Suprapubic skin (tissue), 4 donors: ENCODE results near the gene C2CD4B. TPM values are rescaled to one million over a fixed set of nuclear protein-coding genes. Genes with fewer than 3 reads are reported as not detected.

ENCODE experiments used
- DNase-seq, 2 donors: peaks; one replicate each; pipeline ENCODE4 v3.0.0-alpha.2; 2019; ENCODE audit warnings: low spot score in 2 of 2
- H3K27ac ChIP-seq: fragments of 200-600 bp; sonication (generic); one replicate; pipeline ENCODE4 v1.5.1; 2019
- H3K27me3 ChIP-seq: fragments of 200-600 bp; sonication (generic); one replicate; pipeline ENCODE4 v1.5.1; 2019
- H3K36me3 ChIP-seq: fragments of 200-600 bp; sonication (generic); one replicate; pipeline ENCODE4 v1.5.1; 2019
- H3K4me1 ChIP-seq: fragments of 200-600 bp; sonication (generic); one replicate; pipeline ENCODE4 v1.5.1; 2019
- H3K4me3 ChIP-seq: fragments of 200-600 bp; sonication (generic); one replicate; pipeline ENCODE4 v1.5.1; 2019; ENCODE audit warnings: mild to moderate bottlenecking
- H3K9me3 ChIP-seq: fragments of 200-600 bp; sonication (generic); one replicate; pipeline ENCODE4 v1.5.1; 2019
- CTCF ChIP-seq, 2 donors: fragments of 200-600 bp in 1 of 2; fragments of 450-650 bp in 1 of 2; sonication (generic) in 1 of 2; IDR thresholded peaks; one replicate each; pipeline ENCODE4 v1.5.1; 2016 to 2019; ENCODE audit warnings: antibody characterized with exemption in 2 of 2, mild to moderate bottlenecking in 1 of 2, moderate library complexity in 1 of 2
- EP300 ChIP-seq: sonication (generic); formaldehyde crosslinking; IDR thresholded peaks from one replicate; pipeline ENCODE4 v1.6.1; 2017; ENCODE audit warnings: antibody characterized with exemption
- POLR2A ChIP-seq, 2 donors: fragments of 450-650 bp; IDR thresholded peaks; one replicate each; pipeline ENCODE4 v1.6.1; 2017; ENCODE audit warnings: antibody characterized with exemption in 2 of 2, mild to moderate bottlenecking in 2 of 2, moderate library complexity in 2 of 2
- POLR2AphosphoS5 ChIP-seq, 3 donors: sonication (generic); formaldehyde crosslinking; IDR thresholded peaks; one replicate each; pipeline ENCODE4 v1.6.1; 2017; ENCODE audit warnings: antibody characterized with exemption in 3 of 3
- WGBS: methylation state at CpG from one replicate; pipeline ENCODE4 v1.1.5; 2018; 5-methylcytosine and 5-hydroxymethylcytosine counted together
- total RNA-seq, 4 donors: library from RNA; depleted of rRNA; stranded (reverse); fragments of >200 nt; gene quantifications; one replicate each; pipeline ENCODE4 v1.1.0, GENCODE V29; 2016

Gene C2CD4B
- total RNA-seq, 4 donors from 2014 or later = 0.64 to 5.7 (median 3.3) TPM

GRCh38 chr15:62187910-62188309, 22.8 kb upstream of the C2CD4B start:
- no peaks in the 10 kb centered on the region for H3K9me3 ChIP-seq
- H3K36me3 ChIP-seq = no peaks in the 10 kb centered on the region
- peaks cover 4% of the 10 kb centered on the region for H3K4me1 ChIP-seq
- no peak for DNase-seq
- WGBS = 40% methylated on average over 1 of the region's 1 CpG
- H3K27ac ChIP-seq = no peak overlapping the region
- H3K4me3 ChIP-seq = no peak overlapping the region
- H3K27me3 ChIP-seq = peaks cover 8% of the 10 kb centered on the region
- TF ChIP-seq CTCF (IDR thresholded peaks at IDR 0.05) (no peak), POLR2AphosphoS5 (IDR thresholded peaks at IDR 0.05) (no peak), EP300 (no peak), POLR2A (IDR thresholded peaks at IDR 0.05) (no peak)

GRCh38 chr15:62187425-62187824, 22.3 kb upstream of the C2CD4B start:
- 63% methylated on average over 5 of the region's 5 CpGs for WGBS

GRCh38 chr15:62186578-62186977, 21.5 kb upstream of the C2CD4B start:
- Histone ChIP-seq H3K36me3 (no peaks in the 10 kb centered on the region), H3K4me3 (no peak overlapping the region), H3K9me3 (no peaks in the 10 kb centered on the region), H3K27me3 (peaks cover 7% of the 10 kb centered on the region), H3K27ac (no peak overlapping the region), H3K4me1 (peaks cover 4% of the 10 kb centered on the region)
- TF ChIP-seq CTCF (IDR thresholded peaks at IDR 0.05) (no peak), POLR2AphosphoS5 (IDR thresholded peaks at IDR 0.05) (no peak), POLR2A (IDR thresholded peaks at IDR 0.05) (no peak), EP300 (no peak)
- WGBS = over 99% methylated on average over 17 of the region's 27 CpGs
- DNase-seq = no peak

More at GRCh38 chr15:62187425-62187824, 22.3 kb upstream of the C2CD4B start:
- Histone ChIP-seq H3K4me3 (no peak overlapping the region), H3K36me3 (no peaks in the 10 kb centered on the region), H3K9me3 (no peaks in the 10 kb centered on the region), H3K27me3 (peaks cover 7% of the 10 kb centered on the region), H3K4me1 (peaks cover 4% of the 10 kb centered on the region), H3K27ac (no peak overlapping the region)
- TF ChIP-seq POLR2A (IDR thresholded peaks at IDR 0.05) = no peak
- TF ChIP-seq CTCF (IDR thresholded peaks at IDR 0.05) = no peak
- TF ChIP-seq POLR2AphosphoS5 (IDR thresholded peaks at IDR 0.05) = no peak
- TF ChIP-seq EP300 = no peak
- DNase-seq = no peak

DNA sequence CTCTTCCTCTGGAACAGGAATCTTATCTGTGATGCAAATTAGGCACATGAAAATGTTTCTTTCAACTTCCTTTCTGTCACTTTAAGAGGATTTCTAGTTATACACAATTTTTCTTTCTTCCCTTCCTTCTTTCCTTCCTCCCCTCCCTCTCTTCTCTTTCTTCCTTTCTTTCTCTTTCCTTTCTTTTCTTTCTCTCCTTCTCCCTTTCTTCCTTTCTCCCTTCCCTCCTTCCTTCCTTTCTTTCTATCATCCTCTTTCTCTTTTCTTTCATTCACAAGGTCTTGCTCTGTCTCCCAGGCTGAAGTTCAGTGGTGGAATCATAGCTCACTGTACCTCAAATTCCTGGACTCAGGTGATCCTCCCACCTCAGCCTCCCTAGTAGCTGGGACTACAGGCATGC, 18.0 kb upstream of the C2CD4B start:
- no peaks in the 10 kb centered on the region for H3K27me3 ChIP-seq
- TF ChIP-seq POLR2A (IDR thresholded peaks at IDR 0.05) (no peak), EP300 (no peak), CTCF (IDR thresholded peaks at IDR 0.05) (no peak)

DNA sequence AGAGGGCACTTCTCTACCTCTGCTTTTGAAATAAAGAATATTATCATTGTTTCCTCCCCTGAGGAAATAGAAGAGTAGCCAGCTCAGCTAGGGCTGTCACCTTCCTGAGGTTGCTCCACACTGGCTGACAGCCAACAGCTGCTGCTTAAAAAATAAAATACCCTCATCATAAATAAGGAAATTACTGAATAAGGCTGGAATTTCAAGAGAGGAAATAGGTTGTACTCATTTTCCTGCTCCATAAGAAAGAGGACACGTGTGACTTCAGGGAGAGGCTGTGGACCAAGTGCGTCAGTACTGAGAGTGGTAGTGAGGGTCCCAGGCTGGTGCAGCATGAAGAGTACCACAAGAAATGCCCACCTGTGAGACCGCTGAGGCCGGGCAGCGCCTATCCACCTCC, 8.1 kb upstream of the C2CD4B start:
- DNase-seq = no peak
- Histone ChIP-seq H3K9me3 (no peaks in the 10 kb centered on the region), H3K4me3 (no peak overlapping the region), H3K27me3 (peaks cover 10% of the 10 kb centered on the region), H3K4me1 (no peaks in the 10 kb centered on the region), H3K27ac (no peak overlapping the region), H3K36me3 (no peaks in the 10 kb centered on the region)
- WGBS = 68% methylated on average over 5 of the region's 5 CpGs
- no peak for TF ChIP-seq EP300
- no peak for TF ChIP-seq POLR2AphosphoS5 (IDR thresholded peaks at IDR 0.05)
- no peak for TF ChIP-seq POLR2A (IDR thresholded peaks at IDR 0.05)
- no peak for TF ChIP-seq CTCF (IDR thresholded peaks at IDR 0.05)

More for the DNA sequence above, 18.0 kb upstream of the C2CD4B start:
- H3K4me3 ChIP-seq = no peak overlapping the region
- no peak overlapping the region for H3K27ac ChIP-seq
- peaks cover 4% of the 10 kb centered on the region for H3K4me1 ChIP-seq
- no peaks in the 10 kb centered on the region for H3K9me3 ChIP-seq
- no peak for DNase-seq
- H3K36me3 ChIP-seq = no peaks in the 10 kb centered on the region
